IMR-90 (cell line): ENCODE results near the gene GABRA4. TPM values are rescaled to one million over a fixed set of nuclear protein-coding genes. Genes with fewer than 3 reads are reported as not detected.

Experiments used
- ATAC-seq: fragments of 200-7000 bp; cut with Tn5 transposase; 2 replicates; pipeline ENCODE4 v1.9.1; 2020; ENCODE audit warnings: low read depth, mild to moderate bottlenecking, moderate library complexity
- BruUV-seq: library from RNA; stranded (reverse); fragments of 400-500 nt; replicated peaks from 2 replicates; lab custom pipeline; 2021; lab: Mats Ljungman, UMichigan
- CTCF ChIA-PET: fragments of 300-600 bp; formaldehyde crosslinking; extraction: SDS; loops from one replicate; lab custom pipeline; 2021; ENCODE audit warnings: antibody characterized with exemption; lab: Yijun Ruan, JAX
- POLR2A ChIA-PET: fragments of 300-600 bp; sonication (Branson Sonifier 250); formaldehyde crosslinking; loops from one replicate; lab custom pipeline; 2022; ENCODE audit warnings: antibody characterized with exemption; ENCODE audit not compliant: unreplicated experiment; lab: Charles Lee
- DNase-seq: peaks from one replicate; pipeline ENCODE4 v3.0.0; 2013
- H2AFZ ChIP-seq: replicated peaks from 2 replicates; pipeline ENCODE3; 2013; ENCODE audit warnings: low read length, mild to moderate bottlenecking; ENCODE audit not compliant: poor library complexity
- H2AK5ac ChIP-seq: 2 replicates; pipeline ENCODE4 v1.6.1; 2013; ENCODE audit warnings: low read depth, low read length, inconsistent platforms
- H2AK9ac ChIP-seq: replicated peaks from 2 replicates; pipeline ENCODE3; 2013; ENCODE audit warnings: mild to moderate bottlenecking, low read depth, low read length, moderate library complexity; ENCODE audit not compliant: poor library complexity
- H2BK120ac ChIP-seq: 2 replicates; pipeline ENCODE4 v1.6.1; 2013; ENCODE audit warnings: low read depth, low read length, inconsistent platforms
- H2BK15ac ChIP-seq: 3 replicates; pipeline ENCODE4 v1.6.1; 2013; ENCODE audit warnings: low read depth, low read length, inconsistent platforms
- H2BK20ac ChIP-seq: 2 replicates; pipeline ENCODE4 v1.6.1; 2013; ENCODE audit warnings: low read depth, mild to moderate bottlenecking, inconsistent platforms, low read length, moderate library complexity
- H2BK5ac ChIP-seq: 2 replicates; pipeline ENCODE4 v1.6.1; 2013; ENCODE audit warnings: mild to moderate bottlenecking, low read depth, low read length, inconsistent platforms; ENCODE audit not compliant: poor library complexity, severe bottlenecking
- H3K14ac ChIP-seq: replicated peaks from 2 replicates; pipeline ENCODE4 v1.6.1; 2013; ENCODE audit warnings: low read depth, low read length, inconsistent platforms
- H3K18ac ChIP-seq: 2 replicates; pipeline ENCODE4 v1.6.1; 2013; ENCODE audit warnings: low read depth, low read length, control low read depth
- H3K23ac ChIP-seq: 2 replicates; pipeline ENCODE4 v1.6.1; 2013; ENCODE audit warnings: low read depth, low read length, inconsistent platforms
- H3K27ac ChIP-seq: 2 replicates; pipeline ENCODE4 v1.5.1; 2013; ENCODE audit warnings: mild to moderate bottlenecking, control low read depth, low read length; ENCODE audit not compliant: insufficient read depth
- H3K27me3 ChIP-seq: 2 replicates; pipeline ENCODE4 v1.6.1; 2013; ENCODE audit warnings: low read length; ENCODE audit not compliant: control insufficient read depth, insufficient read depth
- H3K36me3 ChIP-seq: 2 replicates; pipeline ENCODE4 v1.6.1; 2013; ENCODE audit warnings: low read length, mixed read lengths; ENCODE audit not compliant: control insufficient read depth, insufficient read depth
- H3K4ac ChIP-seq: 2 replicates; pipeline ENCODE4 v1.6.1; 2013; ENCODE audit warnings: low read depth, low read length, inconsistent platforms
- H3K4me1 ChIP-seq: 2 replicates; pipeline ENCODE4 v1.6.1; 2013; ENCODE audit warnings: low read length, mixed read lengths; ENCODE audit not compliant: control insufficient read depth, insufficient read depth
- H3K4me2 ChIP-seq: 2 replicates; pipeline ENCODE4 v1.6.1; 2013; ENCODE audit warnings: low read depth, mild to moderate bottlenecking, control low read depth, low read length, moderate library complexity
- H3K4me3 ChIP-seq: 2 replicates; pipeline ENCODE4 v1.5.1; 2013; ENCODE audit warnings: low read depth, mild to moderate bottlenecking, control low read depth, low read length, moderate library complexity; ENCODE audit not compliant: insufficient read depth
- H3K56ac ChIP-seq: 2 replicates; pipeline ENCODE4 v1.6.1; 2013; ENCODE audit warnings: low read length, inconsistent platforms; ENCODE audit not compliant: insufficient read depth; ENCODE audit errors: extremely low read depth
- H3K79me1 ChIP-seq, 2 experiments: 2 replicates each; pipeline ENCODE4 v1.6.1; 2013; ENCODE audit warnings: low read length in 2 of 2, inconsistent platforms in 1 of 2, low read depth in 1 of 2
- H3K9ac ChIP-seq: 2 replicates; pipeline ENCODE4 v1.6.1; 2013; ENCODE audit warnings: low read depth, low read length, control low read depth
- H3K9me1 ChIP-seq: 2 replicates; pipeline ENCODE4 v1.6.1; 2013; ENCODE audit warnings: low read length, inconsistent platforms; ENCODE audit not compliant: insufficient read depth
- H3K9me3 ChIP-seq: 2 replicates; pipeline ENCODE4 v1.6.1; 2013; ENCODE audit warnings: low read length; ENCODE audit not compliant: control insufficient read depth, insufficient read depth
- H4K20me1 ChIP-seq: 2 replicates; pipeline ENCODE4 v1.6.1; 2013; ENCODE audit warnings: low read length, inconsistent platforms; ENCODE audit not compliant: insufficient read depth
- H4K5ac ChIP-seq: 2 replicates; pipeline ENCODE4 v1.6.1; 2013; ENCODE audit warnings: mild to moderate bottlenecking, low read depth, low read length, control low read depth
- H4K8ac ChIP-seq, 2 experiments: 2 replicates each; pipeline ENCODE4 v1.6.1; 2013; ENCODE audit warnings: low read depth in 2 of 2, low read length in 2 of 2, control low read depth in 1 of 2, inconsistent platforms in 1 of 2
- H4K91ac ChIP-seq: 2 replicates; pipeline ENCODE4 v1.6.1; 2013; ENCODE audit warnings: low read depth, low read length, inconsistent platforms; ENCODE audit not compliant: insufficient read depth
- BHLHE40 ChIP-seq: fragments of 150-350 bp; IDR thresholded peaks from 2 replicates; pipeline ENCODE4 v1.6.1; 2016; ENCODE audit warnings: mild to moderate bottlenecking, low read depth, low read length
- CHD1 ChIP-seq: IDR thresholded peaks from 2 replicates; pipeline ENCODE4 v1.6.1; 2012; ENCODE audit warnings: low read depth, low read length, improper control_type of control experiment
- CTCF ChIP-seq: conservative IDR thresholded peaks from 2 replicates; pipeline ENCODE4 v1.5.1; 2012; ENCODE audit warnings: mild to moderate bottlenecking, low read depth, low read length, improper control_type of control experiment
- ELK1 ChIP-seq: fragments of 150-350 bp; IDR thresholded peaks from 2 replicates; pipeline ENCODE4 v1.6.1; 2016; ENCODE audit warnings: low read depth, mild to moderate bottlenecking, low read length, moderate library complexity, borderline replicate concordance
- MAZ ChIP-seq: IDR thresholded peaks from 2 replicates; pipeline ENCODE4 v1.6.1; 2012; ENCODE audit warnings: low read depth, mild to moderate bottlenecking, low read length, improper control_type of control experiment, moderate library complexity, borderline replicate concordance
- MXI1 ChIP-seq: IDR thresholded peaks from 2 replicates; pipeline ENCODE4 v1.6.1; 2012; ENCODE audit warnings: low read depth, mild to moderate bottlenecking, low read length, moderate library complexity, borderline replicate concordance
- RAD21 ChIP-seq: IDR thresholded peaks from 2 replicates; pipeline ENCODE4 v1.6.1; 2012; ENCODE audit warnings: low read length, improper control_type of control experiment
- RFX5 ChIP-seq: IDR thresholded peaks from 2 replicates; pipeline ENCODE4 v1.8.0; 2012; ENCODE audit warnings: low read depth, mild to moderate bottlenecking, low read length, moderate library complexity
- SMC3 ChIP-seq: fragments of 150-350 bp; IDR thresholded peaks from 2 replicates; pipeline ENCODE4 v1.6.1; 2016; ENCODE audit warnings: low read depth, mild to moderate bottlenecking, antibody characterized with exemption, low read length, moderate library complexity
- USF2 ChIP-seq: fragments of 150-350 bp; IDR thresholded peaks from 2 replicates; pipeline ENCODE4 v1.6.1; 2017; ENCODE audit warnings: mild to moderate bottlenecking, antibody characterized with exemption, low read length, low read depth
- WGBS, 2 experiments: methylation state at CpG; one replicate each; pipeline versions ENCODE4 v1.1.5 to v1.1.7; 2013; ENCODE audit warnings: missing lambda C conversion rate in 2 of 2; ENCODE audit not compliant: insufficient read length in 1 of 2; ENCODE audit errors: extremely low coverage in 2 of 2; 5-methylcytosine and 5-hydroxymethylcytosine counted together
- dilution Hi-C: fragments of 300-500 bp; cut with HindIII; formaldehyde crosslinking; loops from one replicate; pipeline ENCODE4 v1.14.3; 2018; ENCODE audit warnings: low sequenced_read_pairs; ENCODE audit not compliant: unreplicated experiment
- in situ Hi-C: fragments of 300-500 bp; cut with MboI; formaldehyde crosslinking; loops from 3 replicates; pipeline ENCODE4 v1.14.3; 2019; ENCODE audit warnings: low sequenced_read_pairs, inconsistent platforms, mixed read lengths
- intact Hi-C: fragments of 100-400 bp; cut with micrococcal nuclease; formaldehyde crosslinking; loops from 2 replicates; pipeline ENCODE4 v1.10.0; 2022
- polyA plus RNA-seq, 3 experiments: library from polyadenylated mRNA; depleted of rRNA; stranded (reverse); fragments of >200 nt; gene quantifications; 2 replicates each; pipeline ENCODE4 v1.2.3, GENCODE V29; 2012; ENCODE audit warnings: low replicate concordance in 1 of 3
- total RNA-seq: library from RNA; depleted of rRNA; stranded (reverse); fragments of >200 nt; gene quantifications from 2 replicates; pipeline ENCODE4 v1.2.3, GENCODE V29; 2012

The GABRA4 gene
- total and polyA plus RNA-seq, 2 of the 4 experiments (the other 2 are of a cell fraction) = 1.1 to 1.8 TPM

GRCh38 chr4:46894826-46895225 is 98.6 kb downstream of the GABRA4 start:
- H3K4ac ChIP-seq = no peak overlapping the region
- H3K36me3 ChIP-seq = no peaks in the 10 kb centered on the region
- H3K4me1 ChIP-seq = no peaks in the 10 kb centered on the region
- no peaks in the 10 kb centered on the region for H3K79me1 ChIP-seq
- H2AK5ac ChIP-seq = no peak overlapping the region
- H2BK5ac ChIP-seq = no peak overlapping the region
- intact Hi-C loops (no loop called here), dilution Hi-C loops (no loop called here), in situ Hi-C loops (no loop called here)
- CTCF ChIA-PET = no interaction called here
- POLR2A ChIA-PET = no interaction called here
- ATAC-seq (no peak), DNase-seq (no peak)
- H2BK120ac ChIP-seq = no peak overlapping the region
- no TSS peak for BruUV-seq
- H2AFZ ChIP-seq = no peak overlapping the region
- H2BK15ac ChIP-seq = no peak overlapping the region
- no peaks in the 10 kb centered on the region for H3K9me1 ChIP-seq
- H4K91ac ChIP-seq = no peak overlapping the region
- H2BK20ac ChIP-seq = no peak overlapping the region
- no peak overlapping the region for H3K18ac ChIP-seq
- H3K14ac ChIP-seq = no peak overlapping the region
- WGBS, 2 experiments = no CpG with 5 or more reads among the region's 5 CpGs
- no peaks in the 10 kb centered on the region; the same call in 1 of the 2 replicates for H3K27me3 ChIP-seq
- H3K27ac ChIP-seq = no peak overlapping the region
- no peaks in the 10 kb centered on the region for H3K9me3 ChIP-seq
- no peak for TF ChIP-seq MAZ
- TF ChIP-seq RAD21 = no peak
- TF ChIP-seq SMC3 = no peak
- no peak for TF ChIP-seq CTCF
- no peak for TF ChIP-seq BHLHE40
- TF ChIP-seq RFX5 = no peak
- no peak for TF ChIP-seq MXI1
- TF ChIP-seq USF2 = no peak
- TF ChIP-seq ELK1 = no peak
- TF ChIP-seq CHD1 = no peak
- no peak overlapping the region for H3K23ac ChIP-seq
- H3K56ac ChIP-seq = no peak overlapping the region
- H4K20me1 ChIP-seq = no peaks in the 10 kb centered on the region
- H4K5ac ChIP-seq = no peak overlapping the region
- no peak overlapping the region for H2AK9ac ChIP-seq
- no peak overlapping the region for H3K9ac ChIP-seq
- no peak overlapping the region for H3K4me3 ChIP-seq
- H4K8ac ChIP-seq = no peak overlapping the region
- no peak overlapping the region for H3K4me2 ChIP-seq
